ENCODE results near the gene DYNC1I1.

The DYNC1I1 gene

GRCh38 chr7:96017877-96018276 lies 245.5 kb downstream of the DYNC1I1 start:
- DNase-seq (ENCODE audit: low read depth, low spot score) = no peak

- no peak for DNase-seq (ENCODE audit: low read depth, low spot score)
Measured at GRCh38 chr7:96021568-96021967, 249.2 kb downstream of the DYNC1I1 start.

GRCh38 chr7:96023387-96023786 lies 251.0 kb downstream of the DYNC1I1 start:
- DNase-seq (ENCODE audit: low read depth, low spot score) = no peak

- no peak for DNase-seq (ENCODE audit: low read depth, low spot score)
Measured at GRCh38 chr7:96026010-96026409, 253.7 kb downstream of the DYNC1I1 start.

- DNase-seq (ENCODE audit: low read depth, low spot score) = no peak
Measured at GRCh38 chr7:96026611-96027010, 254.3 kb downstream of the DYNC1I1 start.

- DNase-seq (ENCODE audit: low read depth, low spot score) = no peak
Measured at GRCh38 chr7:96028729-96029128, 256.4 kb downstream of the DYNC1I1 start.

- DNase-seq (ENCODE audit: low read depth, low spot score) = no peak
Measured at GRCh38 chr7:96033009-96033598, 260.8 kb downstream of the DYNC1I1 start.

GRCh38 chr7:96034940-96035727 lies 262.8 kb downstream of the DYNC1I1 start:
- no peak for DNase-seq (ENCODE audit: low read depth, low spot score)

GRCh38 chr7:96040250-96040772 lies 268.0 kb downstream of the DYNC1I1 start:
- DNase-seq (ENCODE audit: low read depth, low spot score) = no peak

- DNase-seq (ENCODE audit: low read depth, low spot score) = no peak
Measured at GRCh38 chr7:96041171-96041570, 268.8 kb downstream of the DYNC1I1 start.

- no peak for DNase-seq (ENCODE audit: low read depth, low spot score)
Measured at GRCh38 chr7:96045181-96045580, 272.8 kb downstream of the DYNC1I1 start.

GRCh38 chr7:96045919-96046318 lies 273.6 kb downstream of the DYNC1I1 start:
- no peak for DNase-seq (ENCODE audit: low read depth, low spot score)

- no peak for DNase-seq (ENCODE audit: low read depth, low spot score)
Measured at GRCh38 chr7:96052289-96052688, 279.9 kb downstream of the DYNC1I1 start.

GRCh38 chr7:96052860-96053470 lies 280.6 kb downstream of the DYNC1I1 start:
- DNase-seq (ENCODE audit: low read depth, low spot score) = no peak

GRCh38 chr7:96055717-96056116 lies 283.4 kb downstream of the DYNC1I1 start:
- DNase-seq (ENCODE audit: low read depth, low spot score) = peak; percentile 18

GRCh38 chr7:96059075-96059474 lies 286.7 kb downstream of the DYNC1I1 start:
- DNase-seq (ENCODE audit: low read depth, low spot score) = no peak

- DNase-seq (ENCODE audit: low read depth, low spot score) = no peak
Measured at GRCh38 chr7:96061009-96061408, 288.7 kb downstream of the DYNC1I1 start.

- DNase-seq (ENCODE audit: low read depth, low spot score) = peak; percentile 10
Measured at GRCh38 chr7:96061844-96062243, 289.5 kb downstream of the DYNC1I1 start.

- DNase-seq (ENCODE audit: low read depth, low spot score) = peak; percentile 3
Measured at GRCh38 chr7:96067321-96067720, 295.0 kb downstream of the DYNC1I1 start.

GRCh38 chr7:96069401-96069800 lies 297.0 kb downstream of the DYNC1I1 start:
- no peak for DNase-seq (ENCODE audit: low read depth, low spot score)

GRCh38 chr7:96074871-96075270 lies 302.5 kb downstream of the DYNC1I1 start:
- DNase-seq (ENCODE audit: low read depth, low spot score) = no peak

- DNase-seq (ENCODE audit: low read depth, low spot score) = peak; percentile 82
Measured at GRCh38 chr7:96075510-96076349, 303.4 kb downstream of the DYNC1I1 start.

Measured in astrocyte of the hippocampus (primary cell).